H1 (cell line): ENCODE results near the gene CD58. TPM values are rescaled to one million over a fixed set of nuclear protein-coding genes. Genes with fewer than 3 reads are reported as not detected.

ENCODE experiments used
- CTCF ChIA-PET: fragments of 300-600 bp; sonication (Branson Sonifier 250); formaldehyde crosslinking; loops from one replicate; lab custom pipeline; 2021; ENCODE audit not compliant: partially characterized antibody; lab: Charles Lee
- POLR2A ChIA-PET: fragments of 300-600 bp; sonication (Branson Sonifier 250); formaldehyde crosslinking; loops from one replicate; lab custom pipeline; 2021; ENCODE audit warnings: inconsistent platforms; ENCODE audit not compliant: partially characterized antibody; lab: Charles Lee
- DNase-seq, 2 experiments: peaks; one replicate each; pipeline versions ENCODE4 v3.0.0 to v3.0.0-alpha.2; 2010 to 2022; ENCODE audit warnings: low spot score in 2 of 2, low read depth in 1 of 2, mixed read lengths in 1 of 2
- FAIRE-seq: peaks from 2 replicates; lab custom pipeline; 2011; peaks lifted over from hg19 to GRCh38; lab: Jason Lieb, UNC
- H2AFZ ChIP-seq: 2 replicates; pipeline ENCODE4 v1.8.1; 2012; ENCODE audit warnings: low read length, inconsistent platforms
- H2AK5ac ChIP-seq: 2 replicates; pipeline ENCODE4 v1.6.1; 2013; ENCODE audit warnings: low read depth, low read length
- H2BK120ac ChIP-seq: replicated peaks from 2 replicates; pipeline ENCODE3; 2013; ENCODE audit warnings: low read depth, low read length, inconsistent platforms
- H2BK12ac ChIP-seq: 2 replicates; pipeline ENCODE4 v1.6.1; 2013; ENCODE audit warnings: low read depth, low read length
- H2BK15ac ChIP-seq: 2 replicates; pipeline ENCODE4 v1.6.1; 2013; ENCODE audit warnings: low read length
- H2BK20ac ChIP-seq: 2 replicates; pipeline ENCODE4 v1.6.1; 2013; ENCODE audit warnings: low read length
- H2BK5ac ChIP-seq: 2 replicates; pipeline ENCODE4 v1.6.1; 2013; ENCODE audit warnings: low read depth, low read length
- H3K14ac ChIP-seq: 2 replicates; pipeline ENCODE4 v1.6.1; 2013; ENCODE audit warnings: inconsistent platforms; ENCODE audit not compliant: insufficient read length
- H3K18ac ChIP-seq: 2 replicates; pipeline ENCODE4 v1.6.1; 2013; ENCODE audit warnings: low read length; ENCODE audit errors: extremely low read depth
- H3K23ac ChIP-seq: 2 replicates; pipeline ENCODE4 v1.6.1; 2013; ENCODE audit warnings: inconsistent platforms; ENCODE audit not compliant: insufficient read length
- H3K23me2 ChIP-seq: 2 replicates; pipeline ENCODE4 v1.6.1; 2013; ENCODE audit warnings: low read depth, low read length
- H3K27ac ChIP-seq: 2 replicates; pipeline ENCODE4 v1.6.1; 2011; ENCODE audit warnings: low read depth, low read length, inconsistent platforms
- H3K27me3 ChIP-seq, 4 experiments: replicated peaks in 1 of 4; 1 replicate in 1 of 4; 2 replicates in 3 of 4; pipeline versions ENCODE4 v1.6.1 to v1.8.1; 2011 to 2013; ENCODE audit warnings: low read length in 3 of 4, mild to moderate bottlenecking in 3 of 4, inconsistent platforms in 2 of 4, mixed read lengths in 2 of 4, moderate library complexity in 1 of 4; ENCODE audit not compliant: control insufficient read depth in 3 of 4, insufficient read depth in 3 of 4; ENCODE audit errors: extremely low read depth in 1 of 4
- H3K36me3 ChIP-seq, 4 experiments: 2 replicates each; pipeline versions ENCODE4 v1.6.1 to v1.8.1; 2011 to 2013; ENCODE audit warnings: mild to moderate bottlenecking in 4 of 4, low read length in 3 of 4, moderate library complexity in 2 of 4, control low read depth in 1 of 4, inconsistent platforms in 1 of 4; ENCODE audit not compliant: insufficient read depth in 4 of 4, control insufficient read depth in 2 of 4
- H3K4ac ChIP-seq: replicated peaks from 2 replicates; pipeline ENCODE3; 2013; ENCODE audit warnings: low read length, low read depth, mixed read lengths, inconsistent platforms; ENCODE audit not compliant: insufficient read length
- H3K4me1 ChIP-seq, 4 experiments: replicated peaks in 1 of 4; 1 replicate in 1 of 4; 2 replicates in 3 of 4; pipeline versions ENCODE4 v1.6.1 to v1.8.1; 2011 to 2013; ENCODE audit warnings: low read length in 3 of 4, inconsistent platforms in 2 of 4, mixed read lengths in 1 of 4; ENCODE audit not compliant: insufficient read depth in 4 of 4, control insufficient read depth in 3 of 4
- H3K4me2 ChIP-seq, 2 experiments: 2 replicates each; pipeline versions ENCODE4 v1.6.1 to v1.8.1; 2011 to 2013; ENCODE audit warnings: low read depth in 2 of 2, low read length in 2 of 2, control low read depth in 1 of 2, inconsistent platforms in 1 of 2, mild to moderate bottlenecking in 1 of 2; ENCODE audit not compliant: insufficient read depth in 1 of 2
- H3K4me3 ChIP-seq, 4 experiments: fragments of 200-600, 300-600 bp in 1 of 4; sonication (generic), shearing (Covaris generic), sonication (Bioruptor Twin) in 1 of 4; 2 replicates each; pipeline versions ENCODE4 v1.5.1 to v1.8.1; 2011 to 2016; ENCODE audit warnings: low read length in 4 of 4, low read depth in 3 of 4, control low read depth in 2 of 4, inconsistent platforms in 2 of 4, mild to moderate bottlenecking in 2 of 4, mixed read lengths in 1 of 4, moderate library complexity in 1 of 4; ENCODE audit not compliant: insufficient read depth in 2 of 4; ENCODE audit errors: extremely low read depth in 1 of 4
- H3K56ac ChIP-seq: replicated peaks from 2 replicates; pipeline ENCODE3; 2013; ENCODE audit warnings: low read depth, mild to moderate bottlenecking, mixed read lengths, low read length, inconsistent platforms; ENCODE audit not compliant: insufficient read length
- H3K79me1 ChIP-seq: 2 replicates; pipeline ENCODE4 v1.6.1; 2013; ENCODE audit warnings: low read depth, low read length, control low read depth
- H3K79me2 ChIP-seq, 2 experiments: 2 replicates each; pipeline versions ENCODE4 v1.6.1 to v1.8.1; 2012 to 2013; ENCODE audit warnings: low read length in 2 of 2, mild to moderate bottlenecking in 2 of 2, inconsistent platforms in 1 of 2; ENCODE audit not compliant: insufficient read depth in 2 of 2, control insufficient read depth in 1 of 2
- H3K9ac ChIP-seq, 4 experiments: replicated peaks in 1 of 4; 1 replicate in 1 of 4; 2 replicates in 3 of 4; pipeline versions ENCODE4 v1.6.1 to v1.8.1; 2011 to 2013; ENCODE audit warnings: low read depth in 3 of 4, low read length in 3 of 4, control low read depth in 2 of 4, mild to moderate bottlenecking in 2 of 4, moderate library complexity in 2 of 4, inconsistent platforms in 1 of 4; ENCODE audit errors: extremely low read depth in 1 of 4
- H3K9me3 ChIP-seq, 2 experiments: 2 replicates each; pipeline versions ENCODE4 v1.6.1 to v1.8.1; 2012 to 2013; ENCODE audit warnings: mild to moderate bottlenecking in 2 of 2, moderate library complexity in 2 of 2, control low read depth in 1 of 2, inconsistent platforms in 1 of 2, low read depth in 1 of 2, low read length in 1 of 2, mixed read lengths in 1 of 2; ENCODE audit not compliant: insufficient read depth in 2 of 2
- H4K20me1 ChIP-seq, 2 experiments: replicated peaks in 1 of 2; 2 replicates each; pipeline versions ENCODE3 to v1.8.1; 2011 to 2013; ENCODE audit warnings: inconsistent platforms in 2 of 2, low read length in 2 of 2, mild to moderate bottlenecking in 1 of 2; ENCODE audit not compliant: insufficient read depth in 2 of 2, control insufficient read depth in 1 of 2
- H4K5ac ChIP-seq: 2 replicates; pipeline ENCODE4 v1.6.1; 2013; ENCODE audit warnings: low read length, low read depth, mixed read lengths, inconsistent platforms; ENCODE audit not compliant: insufficient read length
- H4K8ac ChIP-seq: 2 replicates; pipeline ENCODE4 v1.8.0; 2013; ENCODE audit warnings: mild to moderate bottlenecking, moderate library complexity, low read length, inconsistent platforms; ENCODE audit not compliant: insufficient read depth; ENCODE audit errors: extremely low read depth
- H4K91ac ChIP-seq: replicated peaks from 2 replicates; pipeline ENCODE3; 2013; ENCODE audit warnings: low read length, mixed read lengths, inconsistent platforms; ENCODE audit not compliant: insufficient read length
- WGBS, 2 experiments: shearing (Covaris generic) in 1 of 2; methylation state at CpG; one replicate each; pipeline versions ENCODE4 v1.1.6 to v1.1.7; 2013 to 2015; ENCODE audit warnings: low lambda C conversion rate in 2 of 2, mixed read lengths in 2 of 2, inconsistent platforms in 1 of 2, low coverage in 1 of 2, missing lambda C conversion rate in 1 of 2; ENCODE audit not compliant: insufficient replicate concordance in 2 of 2, insufficient coverage in 1 of 2, insufficient read length in 1 of 2; ENCODE audit errors: extremely low coverage in 1 of 2, missing lambda C conversion rate in 1 of 2; 5-methylcytosine and 5-hydroxymethylcytosine counted together
- polyA plus RNA-seq, 7 experiments: library from polyadenylated mRNA; depleted of rRNA in 3 of 7; stranded (reverse) in 5 of 7; unstranded in 2 of 7; fragments of >200 nt in 5 of 7; fragments of 200-250 nt in 2 of 7; gene quantifications; 1 replicate in 5 of 7; 2 replicates in 1 of 7; 4 replicates in 1 of 7; pipeline versions ENCODE4 v1.2.1 to v1.2.3, GENCODE V29; 2011 to 2013; ENCODE audit warnings: missing spikeins in 2 of 7, mixed read lengths in 2 of 7
- total RNA-seq: library from RNA; stranded (reverse); fragmentation: NEBNext Ultra II Directional; extraction: Animal tissue kit (Norgen Biotek cat#: 25700); gene quantifications from 2 replicates; pipeline ENCODE4 v1.2.1, GENCODE V29; 2021
- TF ChIP-seq, protein P1 (sequence below): IDR thresholded peaks from 2 replicates; pipeline ENCODE4 v1.6.1; 2012; ENCODE audit warnings: inconsistent platforms

Gene CD58
- total and polyA plus RNA-seq, 2 of the 8 experiments (the other 6 are each of a cell fraction or from before 2014, with no cell fraction given): 5.3 to 5.5 TPM

DNA sequence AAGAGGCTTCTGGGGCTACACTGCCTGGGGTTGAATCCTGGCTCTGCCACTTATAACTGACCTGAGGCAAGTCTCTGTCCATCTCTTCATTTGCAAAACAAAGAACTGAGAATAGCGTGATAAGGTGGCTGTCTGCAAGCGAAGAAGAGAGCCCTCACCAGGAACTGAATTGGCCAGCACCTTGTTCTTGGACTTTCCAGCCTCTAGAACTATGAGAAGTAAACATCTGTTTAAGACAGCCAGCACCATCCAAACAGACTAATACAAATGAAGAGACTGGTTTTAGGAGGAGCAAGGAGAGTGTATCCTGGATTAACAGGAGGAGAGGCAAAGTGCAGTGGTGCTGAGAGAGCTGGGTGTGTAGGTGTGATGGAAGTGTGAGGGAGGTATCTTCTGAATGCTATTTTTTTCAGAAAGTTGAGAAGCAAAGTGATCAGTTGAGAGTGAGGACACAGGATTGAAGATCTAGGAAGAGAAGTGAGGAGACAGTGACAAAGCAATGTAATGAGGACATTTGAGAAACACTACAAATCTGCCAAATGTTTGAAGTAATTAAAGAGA, 59.3 kb downstream of the CD58 start:
- H3K9me3 ChIP-seq: 0 out of 4 replicates have a peak, but pooled peaks cover 0 to 2% of the 10 kb centered on the region in 2 experiments
- H3K4me1 ChIP-seq: peaks cover 0 to 5% (median 0%) of the 10 kb centered on the region in 4 experiments; a peak in 1 of 7 replicates
- H4K91ac ChIP-seq: no peak overlapping the region
- H3K14ac ChIP-seq: no peak overlapping the region
- no peak overlapping the region for H3K4me3 ChIP-seq
- H3K23me2 ChIP-seq: no peaks in the 10 kb centered on the region
- H3K79me1 ChIP-seq: no peaks in the 10 kb centered on the region
- no peaks in the 10 kb centered on the region for H3K79me2 ChIP-seq
- TF ChIP-seq, protein P1, sequence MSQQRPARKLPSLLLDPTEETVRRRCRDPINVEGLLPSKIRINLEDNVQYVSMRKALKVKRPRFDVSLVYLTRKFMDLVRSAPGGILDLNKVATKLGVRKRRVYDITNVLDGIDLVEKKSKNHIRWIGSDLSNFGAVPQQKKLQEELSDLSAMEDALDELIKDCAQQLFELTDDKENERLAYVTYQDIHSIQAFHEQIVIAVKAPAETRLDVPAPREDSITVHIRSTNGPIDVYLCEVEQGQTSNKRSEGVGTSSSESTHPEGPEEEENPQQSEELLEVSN: no peak
- H3K4me2 ChIP-seq: no peak overlapping the region
- no peak overlapping the region for H3K9ac ChIP-seq
- 93% methylated on average over 2 of the region's 2 CpGs; no CpG with 5 or more reads in 1 of the 2 experiments for WGBS, 2 experiments
- no peak overlapping the region for H2BK120ac ChIP-seq
- no peaks in the 10 kb centered on the region for H4K20me1 ChIP-seq
- H3K27me3 ChIP-seq: no peaks in the 10 kb centered on the region
- H3K23ac ChIP-seq: no peak overlapping the region
- H3K27ac ChIP-seq: no peak overlapping the region
- H4K8ac ChIP-seq: no peak overlapping the region
- no peak for DNase-seq
- H2AK5ac ChIP-seq: no peak overlapping the region
- H3K18ac ChIP-seq: no peak overlapping the region
- no peaks in the 10 kb centered on the region for H3K36me3 ChIP-seq
- H2AFZ ChIP-seq: no peak overlapping the region
- no peak overlapping the region for H2BK5ac ChIP-seq
- no peak for FAIRE-seq
- no peak overlapping the region for H4K5ac ChIP-seq
- H2BK12ac ChIP-seq: no peak overlapping the region
- H2BK15ac ChIP-seq: no peak overlapping the region
- H3K56ac ChIP-seq: no peak overlapping the region
- ChIA-PET POLR2A (no interaction called here), CTCF (interaction anchor here (1.2 kb wide), 1 partner anchor 12 kb away, joined by 6 read pairs; no protein-coding TSS in a partner anchor)
- H2BK20ac ChIP-seq: no peak overlapping the region
- no peak overlapping the region for H3K4ac ChIP-seq
